ENCODE measurements around the gene NUP88. TPM values are rescaled to one million over a fixed set of nuclear protein-coding genes. Genes with fewer than 3 reads are reported as not detected.
"Not testable (repeated sequence)": the region's sequence is repeated elsewhere in the genome, so short reads cannot be mapped to it uniquely, and the experiment has no call there.

The NUP88 gene
- total RNA-seq (2014; rRNA removed; shearing (Covaris generic)), result 136 and 152 TPM in 2 replicates
- 58.4 and 71.5 TPM in 2 replicates for polyA plus RNA-seq (2015; cell fraction: cytosol; rRNA removed)
- 32.1 and 38.5 TPM in 2 replicates for polyA plus RNA-seq (2015; cell fraction: nucleus; rRNA removed)

DNA sequence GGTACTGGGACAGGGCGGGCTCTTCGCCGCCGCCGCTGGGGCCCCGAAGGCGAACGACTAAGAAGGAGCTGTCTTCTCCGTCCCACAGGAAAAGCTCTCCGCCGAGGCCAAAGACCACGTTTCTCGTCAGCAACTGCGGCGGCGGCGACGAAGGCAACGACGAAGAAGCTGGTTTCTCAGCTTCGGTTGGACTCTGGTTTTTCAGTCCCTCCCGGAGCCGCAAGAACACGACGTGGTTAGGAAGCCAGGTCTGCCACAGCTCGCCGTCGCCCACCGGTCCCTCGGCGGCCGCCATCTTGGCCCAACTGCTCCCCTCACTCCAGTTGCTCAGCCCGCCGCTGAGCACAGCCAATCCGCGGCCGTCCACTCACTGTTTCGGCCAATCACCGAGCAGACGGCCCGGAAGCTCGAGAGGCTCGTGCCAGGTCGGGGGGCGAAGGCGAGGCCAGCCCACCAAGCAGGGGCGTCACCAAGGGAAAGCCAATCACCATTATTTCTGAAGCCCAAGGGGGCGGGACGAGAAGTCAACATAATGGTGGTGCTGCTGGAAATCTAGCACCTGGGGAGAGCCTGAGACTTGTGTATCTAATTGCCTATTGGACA is at the start of gene NUP88:
TSS of gene NUP88 (minus strand) at position 307 of the 603 bp plus-strand sequence. CDS start at position 295, 12 bp downstream.
- in situ Hi-C loops (cut with HindIII; ENCODE audit: low pct_unique_long_range_greater_than_20kb, low sequenced_read_pairs), result no loop called here
- DNase-seq (ENCODE audit: low read depth, low spot score), result peak; percentile 98

DNA sequence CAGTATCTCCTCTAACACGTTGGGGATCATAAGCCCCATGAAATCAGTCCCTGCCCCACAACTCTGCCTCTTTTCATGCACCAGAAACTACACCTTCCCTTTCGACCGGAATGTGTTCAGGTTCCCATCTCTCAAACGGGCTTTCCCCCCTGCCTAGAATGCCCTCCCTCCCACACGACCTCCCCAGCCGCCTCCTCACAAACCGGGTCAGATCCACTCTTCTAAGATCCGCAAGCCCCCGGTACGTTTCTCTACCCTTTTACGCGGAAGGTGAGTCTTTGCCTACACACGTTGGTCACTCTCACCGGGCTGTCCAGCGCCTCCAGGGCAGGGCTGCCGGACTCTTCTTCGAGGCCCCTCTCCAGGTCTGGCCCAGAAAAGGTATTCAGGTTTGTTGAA is 48.6 kb upstream of the NUP88 start:
- in situ Hi-C loops (cut with HindIII; ENCODE audit: low pct_unique_long_range_greater_than_20kb, low sequenced_read_pairs), result no loop called here

GRCh38 chr17:5467416-5467815 is 48.0 kb upstream of the NUP88 start:
- in situ Hi-C loops (cut with HindIII; ENCODE audit: low pct_unique_long_range_greater_than_20kb, low sequenced_read_pairs), result no loop called here
- DNase-seq (ENCODE audit: low read depth, low spot score), result no peak

More for the DNA sequence above, 48.6 kb upstream of the NUP88 start:
- no peak for DNase-seq (ENCODE audit: low read depth, low spot score)

DNA sequence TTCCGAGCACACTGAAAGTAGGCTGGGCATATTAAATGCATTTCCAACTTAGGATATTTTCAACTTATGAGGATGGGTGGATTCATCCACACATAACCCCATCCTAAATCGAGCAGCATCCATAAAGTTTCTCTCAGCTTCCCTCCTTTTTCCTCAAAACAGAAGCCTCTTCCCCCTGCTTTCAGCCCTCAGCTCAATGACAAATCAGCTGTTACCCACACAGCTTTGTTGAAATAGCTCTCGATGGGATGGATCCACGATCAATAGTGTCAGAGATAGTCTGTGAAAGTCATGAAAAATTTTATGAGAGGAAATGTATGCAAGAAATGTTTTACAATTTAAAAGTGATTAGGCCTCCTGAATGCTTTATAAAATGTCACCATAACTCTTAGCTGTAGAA is 46.8 kb upstream of the NUP88 start:
- in situ Hi-C loops (cut with HindIII; ENCODE audit: low pct_unique_long_range_greater_than_20kb, low sequenced_read_pairs), result no loop called here
- no peak for DNase-seq (ENCODE audit: low read depth, low spot score)

DNA sequence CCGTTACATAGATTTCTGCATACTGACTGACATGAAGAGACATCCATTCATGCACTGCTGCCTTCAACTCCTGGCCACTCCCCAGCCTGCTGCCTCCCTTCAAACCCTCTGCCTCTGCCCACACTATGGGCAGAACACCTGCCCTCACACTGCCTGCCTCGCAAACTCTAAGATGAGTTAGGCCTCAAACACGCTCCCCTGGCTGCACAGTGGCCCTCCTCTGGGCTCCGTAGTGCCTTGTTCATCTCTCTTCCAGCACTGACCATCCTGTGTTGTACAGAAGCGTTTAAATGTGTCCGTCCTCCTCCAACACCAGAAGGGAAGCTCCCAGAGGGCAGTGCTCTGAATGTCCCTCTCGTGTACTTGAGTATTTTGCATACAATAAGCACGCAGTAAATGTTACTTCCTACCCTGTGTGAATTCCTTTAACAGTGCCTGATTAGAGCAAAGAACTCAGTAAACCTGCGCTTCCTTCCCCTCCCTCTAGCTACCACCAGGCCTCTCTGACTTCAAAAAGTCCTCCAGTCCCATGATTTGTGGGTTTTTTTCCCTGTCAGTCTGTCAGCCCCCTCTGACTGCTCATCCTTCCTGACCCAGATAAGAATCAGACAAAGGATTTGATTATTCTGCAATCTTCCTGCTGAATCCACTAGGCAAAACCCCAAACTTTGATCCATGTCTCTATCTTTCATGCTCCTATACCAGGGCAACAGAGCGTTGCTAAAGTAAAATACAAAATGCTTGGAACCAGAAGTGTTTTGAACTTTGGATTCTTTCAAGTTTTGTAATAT is 45.5 kb upstream of the NUP88 start:
- peak; percentile 91 for DNase-seq (ENCODE audit: low read depth, low spot score)
- in situ Hi-C loops (cut with HindIII; ENCODE audit: low pct_unique_long_range_greater_than_20kb, low sequenced_read_pairs), result no loop called here

DNA sequence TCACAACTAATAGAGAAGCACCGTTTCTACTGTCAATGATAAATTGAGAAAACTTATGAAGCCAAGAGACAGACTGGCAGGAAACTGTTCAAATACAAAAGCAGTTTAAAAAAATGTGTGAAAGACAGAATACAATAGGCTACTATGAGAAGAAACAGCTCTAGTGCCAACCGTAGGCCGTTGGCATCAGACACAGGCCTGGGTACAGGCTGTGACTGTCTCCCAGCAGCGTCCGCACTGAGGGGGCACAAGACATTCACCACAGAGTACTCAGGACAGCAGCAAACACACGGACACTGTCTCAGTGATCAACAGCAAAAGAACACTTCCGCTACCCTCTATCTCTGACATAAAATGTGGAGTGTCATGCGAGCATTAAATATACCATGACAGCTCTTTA is 27.3 kb upstream of the NUP88 start:
- in situ Hi-C loops (cut with HindIII; ENCODE audit: low pct_unique_long_range_greater_than_20kb, low sequenced_read_pairs), result no loop called here
- DNase-seq (ENCODE audit: low read depth, low spot score), result no peak

- no peak for DNase-seq (ENCODE audit: low read depth, low spot score)
- in situ Hi-C loops (cut with HindIII; ENCODE audit: low pct_unique_long_range_greater_than_20kb, low sequenced_read_pairs), result no loop called here
These were observed 24.7 kb upstream of the NUP88 start for GRCh38 chr17:5444209-5444608.

GRCh38 chr17:5443728-5444127 is 24.3 kb upstream of the NUP88 start:
- in situ Hi-C loops (cut with HindIII; ENCODE audit: low pct_unique_long_range_greater_than_20kb, low sequenced_read_pairs), result no loop called here
- DNase-seq (ENCODE audit: low read depth, low spot score), result no peak

DNA sequence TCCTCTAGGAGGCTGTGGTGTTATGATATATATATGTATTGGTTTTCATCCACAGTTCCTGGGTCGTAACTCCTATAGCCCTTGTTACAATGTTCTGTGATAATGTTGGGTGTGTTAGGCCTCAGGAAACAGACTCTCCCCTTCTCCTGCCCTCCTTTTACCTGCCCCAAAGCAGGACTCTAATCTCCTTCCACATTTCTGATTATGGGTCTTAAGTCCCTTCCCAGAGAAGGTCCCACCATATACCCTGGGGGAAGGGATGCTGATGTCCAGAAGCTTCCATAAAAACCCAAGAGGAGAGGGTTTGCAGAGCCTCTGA is 19.9 kb upstream of the NUP88 start:
- DNase-seq (ENCODE audit: low read depth, low spot score), result no peak
- in situ Hi-C loops (cut with HindIII; ENCODE audit: low pct_unique_long_range_greater_than_20kb, low sequenced_read_pairs), result no loop called here

GRCh38 chr17:5438716-5439445 is 19.4 kb upstream of the NUP88 start, which contains the start of gene C1QBP:
C1QBP (minus strand) TSS chr17:5439155; CDS start chr17:5439073, 82 bp downstream.
- DNase-seq (ENCODE audit: low read depth, low spot score), result peak; percentile 93
- in situ Hi-C loops (cut with HindIII; ENCODE audit: low pct_unique_long_range_greater_than_20kb, low sequenced_read_pairs), result no loop called here

DNA sequence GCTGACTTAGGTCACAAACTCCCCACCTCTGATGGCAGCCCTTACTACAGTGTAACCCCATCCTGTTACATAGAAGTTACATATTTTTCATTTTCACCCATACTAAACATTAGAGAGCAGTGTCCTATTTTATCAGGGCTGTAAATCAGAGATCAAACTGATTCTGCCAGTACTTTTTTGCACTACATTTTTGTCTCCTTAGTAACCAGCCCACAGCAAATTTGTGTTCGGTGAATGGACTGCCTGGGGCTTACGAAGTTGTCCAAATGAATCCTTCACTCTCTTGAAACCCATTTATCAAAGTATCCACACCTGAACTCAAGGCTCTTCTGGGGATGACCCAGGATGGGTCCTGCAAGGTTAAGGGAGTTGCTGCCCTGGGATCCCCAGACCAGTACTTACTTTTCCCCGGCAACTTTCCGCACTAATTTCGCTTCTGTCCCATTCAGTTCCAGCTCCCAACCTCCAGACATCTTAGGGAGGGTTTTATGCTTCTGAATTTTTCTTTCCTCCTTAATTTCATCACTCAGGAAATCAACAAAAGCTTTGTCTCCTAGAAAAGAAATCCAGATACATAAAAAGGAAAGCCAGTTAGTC is 18.4 kb upstream of the NUP88 start:
- no peak for DNase-seq (ENCODE audit: low read depth, low spot score)
- in situ Hi-C loops (cut with HindIII; ENCODE audit: low pct_unique_long_range_greater_than_20kb, low sequenced_read_pairs), result no loop called here

- in situ Hi-C loops (cut with HindIII; ENCODE audit: low pct_unique_long_range_greater_than_20kb, low sequenced_read_pairs); DNase-seq (ENCODE audit: low read depth, low spot score): not testable (repeated sequence)
These were observed 16.4 kb upstream of the NUP88 start for GRCh38 chr17:5435781-5436315.

DNA sequence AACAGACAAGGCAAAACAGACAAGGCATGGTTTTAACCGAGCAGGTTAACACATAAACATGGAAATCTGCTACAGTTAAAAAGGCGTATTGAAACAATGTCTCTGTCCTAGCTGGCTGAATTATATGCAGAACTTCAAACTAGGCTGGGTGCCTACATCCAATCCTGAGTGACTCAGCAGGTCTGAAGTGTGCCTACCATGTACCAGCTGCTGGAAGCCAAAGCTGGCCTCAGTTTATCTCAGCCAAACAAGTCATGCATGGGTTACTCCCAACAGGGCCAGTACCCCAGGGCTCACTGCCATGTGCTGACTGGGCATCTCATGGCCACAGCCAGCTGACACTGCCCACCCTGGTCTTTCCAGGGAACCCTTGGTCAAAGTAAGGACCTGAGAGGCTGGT is 15.5 kb upstream of the NUP88 start:
- no peak for DNase-seq (ENCODE audit: low read depth, low spot score)
- in situ Hi-C loops (cut with HindIII; ENCODE audit: low pct_unique_long_range_greater_than_20kb, low sequenced_read_pairs), result no loop called here

DNA sequence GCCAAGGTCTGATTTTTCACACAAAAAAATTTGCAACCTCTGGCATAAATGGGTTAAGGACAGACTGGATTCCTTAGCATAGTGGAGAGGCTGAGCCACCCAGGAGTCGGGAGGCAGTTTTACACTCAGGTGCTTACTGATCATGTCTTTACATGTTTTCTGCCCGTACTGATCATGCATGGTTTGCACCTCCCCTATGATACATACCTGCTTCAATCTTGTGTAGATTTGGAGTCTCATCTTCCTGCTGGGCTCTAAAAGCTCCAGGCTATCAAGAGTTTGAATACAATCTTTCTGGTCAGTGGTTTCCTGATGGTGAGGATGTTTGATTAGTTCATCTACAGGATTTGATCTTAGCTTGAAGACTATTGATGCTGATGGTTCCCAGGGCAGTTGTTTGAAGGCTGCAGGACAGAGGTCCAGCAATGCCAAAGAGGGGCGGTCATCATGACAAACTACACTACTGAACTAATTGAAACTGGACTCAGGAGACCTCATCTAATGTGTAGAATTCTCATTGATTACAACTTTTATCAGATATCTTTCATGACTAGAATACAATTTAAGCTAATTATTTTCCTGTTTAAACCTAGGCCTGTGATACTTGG is 12.6 kb upstream of the NUP88 start:
- no peak for DNase-seq (ENCODE audit: low read depth, low spot score)
- in situ Hi-C loops (cut with HindIII; ENCODE audit: low pct_unique_long_range_greater_than_20kb, low sequenced_read_pairs), result no loop called here

DNA sequence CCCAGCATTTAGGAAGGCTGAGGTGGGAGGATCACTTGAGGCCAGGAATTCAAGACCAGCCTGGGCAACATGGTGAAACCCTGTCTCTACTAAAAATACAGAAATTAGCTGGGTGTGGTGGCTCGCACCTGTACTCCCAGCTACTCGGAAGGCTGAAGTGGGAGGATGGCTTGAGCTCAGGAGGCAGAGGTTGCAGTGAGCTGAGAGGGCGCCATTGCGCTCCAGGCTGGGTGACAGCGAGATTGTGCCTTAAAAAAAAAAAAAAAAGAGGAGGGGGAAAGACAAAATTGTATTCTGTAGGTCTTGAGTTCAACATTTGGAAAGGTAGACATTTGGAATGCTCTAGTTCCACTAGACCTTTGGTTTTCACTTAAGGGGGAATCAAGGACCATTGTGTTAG is 11.8 kb upstream of the NUP88 start:
- DNase-seq (ENCODE audit: low read depth, low spot score); in situ Hi-C loops (cut with HindIII; ENCODE audit: low pct_unique_long_range_greater_than_20kb, low sequenced_read_pairs): not testable (repeated sequence)

- no peak for DNase-seq (ENCODE audit: low read depth, low spot score)
- in situ Hi-C loops (cut with HindIII; ENCODE audit: low pct_unique_long_range_greater_than_20kb, low sequenced_read_pairs), result no loop called here
These were observed 11.0 kb upstream of the NUP88 start for GRCh38 chr17:5430413-5430999.
